HepG2 (cell line): ENCODE data around the gene CCDC85A.

ENCODE experiments used
- FOXA1 ChIP-seq, 2 experiments: fragments of 450-650 bp in 1 of 2; sonication (generic) in 1 of 2; formaldehyde crosslinking in 1 of 2; IDR thresholded peaks; 2 replicates each; pipeline versions ENCODE4 v1.4.0 to v1.6.1; 2016 to 2020; ENCODE audit warnings: missing genetic modification reagents in 1 of 2
- MAFG ChIP-seq: sonication (generic); formaldehyde crosslinking; IDR thresholded peaks from 2 replicates; pipeline ENCODE4 v1.5.1; 2020; ENCODE audit warnings: mild to moderate bottlenecking, missing genetic modification reagents
- MAFK ChIP-seq, 2 experiments: IDR thresholded peaks in 1 of 2; conservative IDR thresholded peaks in 1 of 2; 2 replicates each; pipeline ENCODE4 v1.6.1; 2011; ENCODE audit warnings: improper control_type of control experiment in 2 of 2, low read length in 2 of 2
- MTA3 ChIP-seq: sonication (generic); formaldehyde crosslinking; IDR thresholded peaks from 2 replicates; pipeline ENCODE4 v1.4.0; 2020; ENCODE audit warnings: missing genetic modification reagents
- PHF21A ChIP-seq: sonication (generic); formaldehyde crosslinking; IDR thresholded peaks from 2 replicates; pipeline ENCODE4 v1.5.0; 2020; ENCODE audit warnings: mild to moderate bottlenecking, missing genetic modification reagents
- POLR2A ChIP-seq, 2 experiments: IDR thresholded peaks; 2 replicates each; pipeline ENCODE4 v1.6.1; 2011; ENCODE audit warnings: low read depth in 2 of 2, low read length in 2 of 2, mild to moderate bottlenecking in 1 of 2, moderate library complexity in 1 of 2; ENCODE audit not compliant: insufficient read depth in 1 of 2
- POLR2AphosphoS5 ChIP-seq: IDR thresholded peaks from 2 replicates; pipeline ENCODE4 v1.6.1; 2012; ENCODE audit warnings: low read depth, low read length
- REXO4 ChIP-seq: sonication (generic); formaldehyde crosslinking; IDR thresholded peaks from 2 replicates; pipeline ENCODE4 v1.8.0; 2022; ENCODE audit warnings: missing genetic modification reagents, mild to moderate bottlenecking, borderline replicate concordance
- RFX1 ChIP-seq: fragments of 450-650 bp; IDR thresholded peaks from 2 replicates; pipeline ENCODE4 v1.6.1; 2017
- WIZ ChIP-seq: sonication (generic); formaldehyde crosslinking; IDR thresholded peaks from 2 replicates; pipeline ENCODE4 v1.5.1; 2020; ENCODE audit warnings: mild to moderate bottlenecking, missing genetic modification reagents
- ZNF263 ChIP-seq: sonication (generic); formaldehyde crosslinking; IDR thresholded peaks from 2 replicates; pipeline ENCODE4 v1.4.0; 2020; ENCODE audit warnings: missing genetic modification reagents
- TF ChIP-seq, protein P1 (sequence below): sonication (generic); formaldehyde crosslinking; IDR thresholded peaks from 2 replicates; pipeline ENCODE4 v1.5.0; 2020; ENCODE audit warnings: mild to moderate bottlenecking, missing genetic modification reagents, moderate library complexity
- TF ChIP-seq, protein P2 (sequence below), 2 experiments: IDR thresholded peaks; 2 replicates each; pipeline ENCODE4 v1.6.1; 2011 to 2012; ENCODE audit warnings: low read length in 2 of 2, borderline replicate concordance in 1 of 2, low read depth in 1 of 2, mild to moderate bottlenecking in 1 of 2, moderate library complexity in 1 of 2
- TF ChIP-seq, protein P3 (sequence below): IDR thresholded peaks from 2 replicates; pipeline ENCODE4 v1.6.1; 2018; ENCODE audit warnings: missing genetic modification reagents, mild to moderate bottlenecking, missing compliant biosample characterization

DNA sequence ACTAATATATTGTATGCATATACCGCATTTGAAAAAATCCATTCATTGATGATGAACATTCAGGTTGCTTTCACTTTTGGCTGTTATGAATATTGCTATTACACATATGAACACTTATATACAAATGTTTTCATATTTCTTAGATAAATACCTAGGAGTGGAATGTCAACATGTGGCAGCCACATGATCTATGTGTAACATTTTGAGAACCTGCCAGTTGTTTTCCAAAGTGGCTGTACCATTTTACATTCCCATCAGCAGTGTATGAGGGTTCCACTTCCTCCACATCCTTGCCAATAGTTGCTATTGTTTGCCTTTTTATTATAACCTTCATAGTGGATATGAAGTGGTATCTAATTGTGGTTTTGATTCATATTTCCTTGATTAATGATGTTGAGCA lies 40.5 kb downstream of the CCDC85A start:
- TF ChIP-seq POLR2A (IDR thresholded peaks at IDR 0.05; ENCODE audit: insufficient read depth in 1 of 2, low read depth in 2 of 2, low read length in 2 of 2) (no peak), POLR2AphosphoS5 (no peak), PHF21A (CRISPR knock-in tag) (no peak), MAFG (no peak), MAFK (conservative IDR thresholded peaks at IDR 0.05 in 1 of 2, IDR thresholded peaks at IDR 0.05 in 1 of 2; ENCODE audit: low read length in 2 of 2) (no peak), MTA3 (no peak), WIZ (no peak), FOXA1 (IDR thresholded peaks at IDR 0.05) (no peak), FOXA1 (CRISPR knock-in tag; IDR thresholded peaks at IDR 0.05) (no peak), ZNF263 (CRISPR knock-in tag) (no peak), REXO4 (CRISPR knock-in tag) (no peak), RFX1 (no peak)
- TF ChIP-seq, protein P1, sequence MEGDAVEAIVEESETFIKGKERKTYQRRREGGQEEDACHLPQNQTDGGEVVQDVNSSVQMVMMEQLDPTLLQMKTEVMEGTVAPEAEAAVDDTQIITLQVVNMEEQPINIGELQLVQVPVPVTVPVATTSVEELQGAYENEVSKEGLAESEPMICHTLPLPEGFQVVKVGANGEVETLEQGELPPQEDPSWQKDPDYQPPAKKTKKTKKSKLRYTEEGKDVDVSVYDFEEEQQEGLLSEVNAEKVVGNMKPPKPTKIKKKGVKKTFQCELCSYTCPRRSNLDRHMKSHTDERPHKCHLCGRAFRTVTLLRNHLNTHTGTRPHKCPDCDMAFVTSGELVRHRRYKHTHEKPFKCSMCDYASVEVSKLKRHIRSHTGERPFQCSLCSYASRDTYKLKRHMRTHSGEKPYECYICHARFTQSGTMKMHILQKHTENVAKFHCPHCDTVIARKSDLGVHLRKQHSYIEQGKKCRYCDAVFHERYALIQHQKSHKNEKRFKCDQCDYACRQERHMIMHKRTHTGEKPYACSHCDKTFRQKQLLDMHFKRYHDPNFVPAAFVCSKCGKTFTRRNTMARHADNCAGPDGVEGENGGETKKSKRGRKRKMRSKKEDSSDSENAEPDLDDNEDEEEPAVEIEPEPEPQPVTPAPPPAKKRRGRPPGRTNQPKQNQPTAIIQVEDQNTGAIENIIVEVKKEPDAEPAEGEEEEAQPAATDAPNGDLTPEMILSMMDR (CRISPR knock-in tag), result no peak
- TF ChIP-seq, protein P2, sequence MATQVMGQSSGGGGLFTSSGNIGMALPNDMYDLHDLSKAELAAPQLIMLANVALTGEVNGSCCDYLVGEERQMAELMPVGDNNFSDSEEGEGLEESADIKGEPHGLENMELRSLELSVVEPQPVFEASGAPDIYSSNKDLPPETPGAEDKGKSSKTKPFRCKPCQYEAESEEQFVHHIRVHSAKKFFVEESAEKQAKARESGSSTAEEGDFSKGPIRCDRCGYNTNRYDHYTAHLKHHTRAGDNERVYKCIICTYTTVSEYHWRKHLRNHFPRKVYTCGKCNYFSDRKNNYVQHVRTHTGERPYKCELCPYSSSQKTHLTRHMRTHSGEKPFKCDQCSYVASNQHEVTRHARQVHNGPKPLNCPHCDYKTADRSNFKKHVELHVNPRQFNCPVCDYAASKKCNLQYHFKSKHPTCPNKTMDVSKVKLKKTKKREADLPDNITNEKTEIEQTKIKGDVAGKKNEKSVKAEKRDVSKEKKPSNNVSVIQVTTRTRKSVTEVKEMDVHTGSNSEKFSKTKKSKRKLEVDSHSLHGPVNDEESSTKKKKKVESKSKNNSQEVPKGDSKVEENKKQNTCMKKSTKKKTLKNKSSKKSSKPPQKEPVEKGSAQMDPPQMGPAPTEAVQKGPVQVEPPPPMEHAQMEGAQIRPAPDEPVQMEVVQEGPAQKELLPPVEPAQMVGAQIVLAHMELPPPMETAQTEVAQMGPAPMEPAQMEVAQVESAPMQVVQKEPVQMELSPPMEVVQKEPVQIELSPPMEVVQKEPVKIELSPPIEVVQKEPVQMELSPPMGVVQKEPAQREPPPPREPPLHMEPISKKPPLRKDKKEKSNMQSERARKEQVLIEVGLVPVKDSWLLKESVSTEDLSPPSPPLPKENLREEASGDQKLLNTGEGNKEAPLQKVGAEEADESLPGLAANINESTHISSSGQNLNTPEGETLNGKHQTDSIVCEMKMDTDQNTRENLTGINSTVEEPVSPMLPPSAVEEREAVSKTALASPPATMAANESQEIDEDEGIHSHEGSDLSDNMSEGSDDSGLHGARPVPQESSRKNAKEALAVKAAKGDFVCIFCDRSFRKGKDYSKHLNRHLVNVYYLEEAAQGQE (IDR thresholded peaks at IDR 0.05; ENCODE audit: borderline replicate concordance in 1 of 2, low read depth in 1 of 2, low read length in 2 of 2), result no peak
- TF ChIP-seq, protein P3, sequence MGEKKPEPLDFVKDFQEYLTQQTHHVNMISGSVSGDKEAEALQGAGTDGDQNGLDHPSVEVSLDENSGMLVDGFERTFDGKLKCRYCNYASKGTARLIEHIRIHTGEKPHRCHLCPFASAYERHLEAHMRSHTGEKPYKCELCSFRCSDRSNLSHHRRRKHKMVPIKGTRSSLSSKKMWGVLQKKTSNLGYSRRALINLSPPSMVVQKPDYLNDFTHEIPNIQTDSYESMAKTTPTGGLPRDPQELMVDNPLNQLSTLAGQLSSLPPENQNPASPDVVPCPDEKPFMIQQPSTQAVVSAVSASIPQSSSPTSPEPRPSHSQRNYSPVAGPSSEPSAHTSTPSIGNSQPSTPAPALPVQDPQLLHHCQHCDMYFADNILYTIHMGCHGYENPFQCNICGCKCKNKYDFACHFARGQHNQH (CRISPR knock-in tag), result no peak
